Measurements from ENCODE around the gene EEF1AKMT1.
A peak's percentile ranks its signal among the peaks of the same experiment; 100 is the strongest.

EEF1AKMT1 gene

DNA sequence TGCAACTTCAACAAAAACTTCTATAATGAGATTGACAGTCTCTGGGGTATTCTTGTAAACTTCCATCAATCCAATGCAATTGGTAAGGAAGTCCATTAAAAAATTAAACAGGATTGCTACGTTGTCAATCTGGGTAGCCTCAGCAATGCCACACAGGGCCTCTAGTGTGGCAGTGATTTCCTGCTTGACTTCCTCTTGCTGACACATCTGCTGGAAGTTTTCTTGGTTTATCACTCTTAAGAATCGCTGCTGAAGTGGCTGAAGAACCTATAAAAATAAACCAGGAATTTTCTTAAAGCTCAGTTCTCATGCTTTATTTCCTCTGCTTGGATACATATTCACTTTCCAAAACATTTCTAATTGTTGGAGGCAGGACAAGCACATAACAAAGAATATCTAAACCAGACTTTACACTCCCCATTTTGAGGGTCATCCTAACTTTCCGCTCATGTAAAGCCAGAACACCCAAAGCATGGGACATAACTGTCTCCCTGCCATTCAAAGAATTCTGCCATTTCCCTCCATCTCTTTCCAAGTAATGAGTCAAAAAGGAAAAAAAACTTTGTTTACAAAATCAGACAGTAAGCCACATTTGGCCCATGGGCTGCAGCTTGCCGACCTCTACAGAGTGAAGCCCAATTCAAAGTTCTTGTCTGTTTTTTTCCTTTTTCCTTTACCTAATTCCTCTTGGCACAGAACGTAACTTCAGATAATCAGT lies 23.2 kb upstream of the EEF1AKMT1 start:
- TF ChIP-seq GATA2 (IDR thresholded peaks at IDR 0.05; ENCODE audit: low read depth, low read length): no peak
- TF ChIP-seq GATA3 (IDR thresholded peaks at IDR 0.05; ENCODE audit: low read depth, low read length): no peak

DNA sequence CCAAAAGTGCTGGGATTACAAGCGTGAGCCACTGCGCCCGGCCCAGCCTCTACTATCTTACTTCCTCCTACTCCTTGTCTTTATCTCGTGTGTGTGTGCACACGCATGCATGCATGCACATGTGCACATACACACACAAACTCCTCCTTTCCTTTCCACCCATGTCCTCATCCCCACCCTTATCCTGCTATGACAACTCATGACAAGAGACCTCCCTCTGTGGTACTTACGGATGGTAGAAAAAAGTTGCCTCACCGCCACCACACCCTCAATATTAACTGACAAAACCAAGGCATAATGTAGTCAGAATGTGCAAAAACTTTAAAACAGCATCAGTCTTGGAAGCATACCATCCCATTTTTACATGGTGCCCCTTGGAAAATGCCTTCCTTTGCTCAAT lies 15.9 kb upstream of the EEF1AKMT1 start:
- TF ChIP-seq GATA3 (IDR thresholded peaks at IDR 0.05; ENCODE audit: low read depth, low read length) (no peak), GATA2 (IDR thresholded peaks at IDR 0.05; ENCODE audit: low read depth, low read length) (no peak)

DNA sequence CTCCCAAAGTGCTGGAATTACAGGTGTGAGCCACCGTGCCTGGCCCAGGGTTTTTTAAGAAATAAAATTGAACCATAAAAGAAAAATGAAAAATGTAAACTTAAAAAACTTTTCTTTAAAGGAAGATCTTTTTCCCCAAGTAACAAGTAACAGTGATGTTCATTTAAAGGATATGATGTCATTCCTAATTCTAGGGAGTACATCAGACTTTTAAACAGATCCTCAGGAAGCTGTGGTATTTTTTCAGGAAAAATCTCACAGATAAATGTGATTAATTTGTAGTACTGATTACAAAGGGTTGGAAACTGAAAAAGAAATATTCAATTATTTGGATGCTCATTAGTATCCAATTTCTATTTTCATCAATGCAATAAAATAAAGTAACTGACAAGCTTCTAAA lies 14.6 kb upstream of the EEF1AKMT1 start:
- TF ChIP-seq GATA3 (IDR thresholded peaks at IDR 0.05; ENCODE audit: low read depth, low read length): no peak
- no peak for TF ChIP-seq GATA2 (IDR thresholded peaks at IDR 0.05; ENCODE audit: low read depth, low read length)

DNA sequence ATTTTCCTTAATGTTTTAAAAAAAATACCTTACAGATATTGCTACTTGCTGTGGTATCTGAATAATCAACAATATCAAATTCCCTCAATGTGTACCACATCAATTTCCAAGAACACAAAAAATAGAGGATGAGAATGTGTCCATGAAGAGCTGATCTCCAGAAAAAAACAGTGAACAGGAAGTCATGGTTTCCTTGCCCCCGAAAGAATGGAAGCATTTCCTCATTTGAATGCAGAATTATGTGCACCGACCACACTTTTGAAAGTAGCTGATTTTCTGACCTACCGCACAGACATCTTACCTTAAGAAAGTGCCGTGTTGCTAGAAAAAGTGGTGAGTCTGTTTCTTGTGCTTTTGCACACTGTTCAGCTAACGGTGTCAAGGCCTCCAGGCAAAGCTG lies 13.4 kb upstream of the EEF1AKMT1 start:
- TF ChIP-seq GATA3 (IDR thresholded peaks at IDR 0.05; ENCODE audit: low read depth, low read length) (no peak), GATA2 (IDR thresholded peaks at IDR 0.05; ENCODE audit: low read depth, low read length) (no peak)

DNA sequence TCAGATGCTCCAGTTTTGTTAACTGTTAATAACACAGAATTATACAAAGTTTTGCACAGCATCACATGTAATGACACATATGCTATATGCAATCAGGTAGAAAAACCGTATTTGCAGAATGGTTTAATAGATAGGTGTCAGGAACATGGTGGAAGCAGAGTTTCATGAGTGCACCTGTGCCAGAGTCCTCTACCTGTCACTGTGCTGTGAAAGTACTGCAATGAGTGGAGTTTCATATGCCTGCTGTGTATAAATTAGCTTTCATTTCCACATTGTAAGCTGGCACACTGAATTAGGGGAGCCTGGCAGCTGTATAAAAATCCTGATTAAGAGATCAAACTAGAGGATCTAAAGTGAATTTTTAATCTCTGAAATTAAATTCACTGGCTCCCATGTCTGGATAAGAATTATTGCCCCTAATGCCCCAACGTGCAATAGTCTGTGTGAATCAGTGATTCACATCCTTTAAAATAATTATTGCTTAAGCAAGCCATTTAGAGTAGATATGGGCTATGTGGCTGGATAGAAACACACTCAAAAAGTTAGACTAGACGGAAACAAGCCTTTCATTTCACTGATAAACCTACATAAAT lies 8.5 kb upstream of the EEF1AKMT1 start:
- TF ChIP-seq GATA3 (IDR thresholded peaks at IDR 0.05; ENCODE audit: low read depth, low read length): no peak
- peak; percentile 35; the same call in 1 of the 2 replicates for TF ChIP-seq GATA2 (IDR thresholded peaks at IDR 0.05; ENCODE audit: low read depth, low read length)

DNA sequence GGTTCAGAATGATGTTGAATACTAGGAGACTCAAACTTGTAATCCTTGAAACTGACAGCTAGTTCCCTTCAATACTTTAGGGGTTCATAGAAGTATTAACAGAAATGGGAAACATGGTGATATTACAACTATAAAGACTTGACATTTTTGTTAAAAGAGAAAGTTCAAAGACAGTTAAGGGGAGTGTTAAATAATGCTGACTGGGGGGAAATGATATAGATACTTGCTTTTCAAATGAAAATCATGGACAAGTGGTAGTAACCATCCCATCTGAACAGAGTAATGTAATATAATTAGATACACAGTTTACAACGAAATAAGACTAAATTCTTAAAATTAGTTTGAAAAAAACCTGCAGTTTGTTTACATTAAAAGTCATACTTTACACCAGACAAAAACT lies 6.6 kb upstream of the EEF1AKMT1 start:
- TF ChIP-seq GATA2 (IDR thresholded peaks at IDR 0.05; ENCODE audit: low read depth, low read length) (no peak), GATA3 (IDR thresholded peaks at IDR 0.05; ENCODE audit: low read depth, low read length) (no peak)

DNA sequence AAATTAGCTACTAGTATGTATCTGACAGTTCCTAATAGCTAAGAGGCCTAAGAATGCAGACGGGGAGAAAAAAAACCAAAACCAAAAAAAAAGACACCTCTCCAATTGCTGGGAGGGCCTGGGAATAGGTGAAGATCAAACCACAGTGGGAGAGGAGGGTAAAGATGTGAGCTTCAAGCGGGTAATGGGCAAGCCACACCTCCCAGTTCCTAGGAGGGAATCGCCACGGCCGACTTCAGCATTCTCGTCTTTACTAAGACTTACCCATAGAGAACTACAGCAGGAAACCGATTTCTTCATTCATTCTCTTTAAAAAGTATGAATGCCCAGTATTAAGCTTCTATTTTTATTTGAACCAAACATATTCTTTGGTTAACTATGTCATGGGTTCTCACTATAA lies 5.6 kb upstream of the EEF1AKMT1 start:
- TF ChIP-seq GATA2 (IDR thresholded peaks at IDR 0.05; ENCODE audit: low read depth, low read length): no peak
- no peak for TF ChIP-seq GATA3 (IDR thresholded peaks at IDR 0.05; ENCODE audit: low read depth, low read length)

DNA sequence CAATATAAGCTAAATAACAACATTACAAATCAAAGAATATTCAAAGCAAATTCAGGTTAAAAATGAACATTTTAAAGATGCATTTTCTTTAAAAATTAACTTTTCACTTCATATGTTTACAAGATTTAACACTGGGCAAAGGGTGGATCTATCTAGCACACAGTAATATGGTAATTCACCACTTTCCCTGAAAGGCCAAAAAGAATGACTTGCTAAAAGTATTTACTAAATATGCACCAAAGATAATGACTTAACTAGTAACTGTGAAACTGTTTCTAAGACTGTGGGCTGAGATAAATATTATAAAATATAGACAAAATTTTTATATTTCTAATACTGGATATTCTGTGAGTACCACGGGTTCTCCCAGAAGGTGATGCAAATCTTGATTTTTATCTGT lies 4.5 kb upstream of the EEF1AKMT1 start:
- no peak for TF ChIP-seq GATA3 (IDR thresholded peaks at IDR 0.05; ENCODE audit: low read depth, low read length)
- TF ChIP-seq GATA2 (IDR thresholded peaks at IDR 0.05; ENCODE audit: low read depth, low read length): no peak

DNA sequence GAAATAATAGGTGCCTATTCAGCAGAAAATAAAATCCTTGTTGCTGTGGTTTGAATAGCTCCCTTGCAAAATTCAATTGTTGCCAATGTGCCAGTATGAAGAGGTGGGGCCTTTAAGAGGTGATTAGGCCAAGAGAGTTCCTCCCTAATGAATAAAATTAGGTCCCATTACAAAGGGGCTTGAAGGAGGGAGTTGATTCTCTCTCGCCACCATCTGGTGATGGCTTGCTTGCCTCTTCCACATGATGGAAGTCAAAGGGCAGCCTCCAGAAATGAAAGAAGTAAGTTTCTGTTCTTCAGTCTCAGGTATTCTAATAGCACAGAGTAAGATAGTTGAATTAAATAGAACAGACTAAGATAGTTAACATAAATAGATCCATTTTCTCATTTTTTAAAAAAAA lies 3.0 kb upstream of the EEF1AKMT1 start:
- TF ChIP-seq GATA3 (IDR thresholded peaks at IDR 0.05; ENCODE audit: low read depth, low read length) (no peak), GATA2 (IDR thresholded peaks at IDR 0.05; ENCODE audit: low read depth, low read length) (no peak)

DNA sequence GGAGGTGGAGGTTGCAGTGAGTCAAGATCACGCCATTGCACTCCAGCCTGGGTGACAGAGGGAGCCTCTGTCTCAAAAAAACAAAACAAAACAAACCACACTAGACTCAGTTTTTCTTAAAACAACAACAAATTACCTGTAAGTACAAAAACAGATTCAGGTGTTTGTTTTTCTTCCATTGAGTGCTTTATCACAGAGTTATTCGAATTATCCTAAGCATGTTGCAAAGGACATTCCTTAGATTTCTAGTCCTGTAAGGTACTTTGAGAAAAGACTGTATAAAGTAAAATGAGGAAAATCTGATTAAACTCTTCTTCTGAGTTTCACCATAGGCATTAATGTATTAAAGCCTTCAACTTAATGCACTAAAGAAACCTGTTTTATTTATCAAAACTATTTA lies 2.2 kb upstream of the EEF1AKMT1 start:
- no peak for TF ChIP-seq GATA2 (IDR thresholded peaks at IDR 0.05; ENCODE audit: low read depth, low read length)
- TF ChIP-seq GATA3 (IDR thresholded peaks at IDR 0.05; ENCODE audit: low read depth, low read length): no peak

DNA sequence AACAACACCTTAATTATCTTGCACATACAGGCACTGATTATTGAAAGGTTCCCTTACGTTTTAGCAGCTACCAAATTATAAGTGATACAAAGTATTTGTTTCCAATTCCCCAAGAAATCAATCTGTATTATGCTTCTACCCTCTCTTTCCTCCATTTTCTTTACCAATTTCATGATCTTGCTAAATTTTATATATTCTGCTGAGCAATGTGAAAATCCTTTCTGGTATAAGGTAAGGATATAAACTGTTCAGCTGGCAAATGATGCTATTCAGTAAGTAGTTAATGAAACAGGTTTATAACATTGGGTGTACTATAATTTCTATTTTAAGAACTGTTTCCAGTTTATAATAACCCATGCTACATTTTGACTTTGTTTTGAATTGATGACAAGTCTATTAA lies 985 bp upstream of the EEF1AKMT1 start:
- TF ChIP-seq GATA2 (IDR thresholded peaks at IDR 0.05; ENCODE audit: low read depth, low read length): no peak

DNA sequence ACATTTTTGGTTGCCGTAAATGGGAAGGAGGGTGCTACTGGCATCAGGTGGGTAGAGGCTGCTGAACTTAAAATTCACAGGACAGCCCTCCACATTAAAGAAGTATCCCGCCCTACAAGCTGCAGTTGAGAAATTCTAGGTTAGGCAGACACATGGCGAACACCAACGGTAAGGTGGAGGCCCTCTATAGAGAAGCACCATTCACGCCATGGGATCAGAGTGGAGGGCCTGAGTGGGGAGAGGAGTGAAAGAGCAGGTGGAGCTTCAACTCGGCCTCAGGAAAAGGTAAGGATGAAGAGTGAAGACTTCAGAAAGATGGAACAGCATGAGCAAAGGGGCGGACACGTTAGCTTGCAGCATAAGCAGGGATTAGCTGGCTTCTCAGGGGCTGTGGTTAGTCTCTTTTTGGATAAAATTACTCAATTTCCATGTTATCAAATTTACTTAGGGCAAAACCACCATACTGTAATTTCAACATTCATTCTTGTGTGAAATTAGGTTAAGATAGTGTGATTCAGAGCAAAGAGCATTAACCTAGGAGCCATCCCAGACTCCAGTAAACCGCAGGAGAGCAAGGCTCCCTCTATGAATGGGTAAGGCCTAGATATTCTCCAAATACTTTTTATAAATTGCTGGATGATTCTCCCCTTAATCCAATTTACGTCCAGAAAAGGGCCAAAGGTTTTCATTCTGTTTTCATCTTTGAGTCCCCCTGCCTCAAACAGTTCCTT lies 1.2 kb downstream of the EEF1AKMT1 start:
- TF ChIP-seq GATA2 (IDR thresholded peaks at IDR 0.05; ENCODE audit: low read depth, low read length) (no peak), GATA3 (IDR thresholded peaks at IDR 0.05; ENCODE audit: low read depth, low read length) (no peak)

DNA sequence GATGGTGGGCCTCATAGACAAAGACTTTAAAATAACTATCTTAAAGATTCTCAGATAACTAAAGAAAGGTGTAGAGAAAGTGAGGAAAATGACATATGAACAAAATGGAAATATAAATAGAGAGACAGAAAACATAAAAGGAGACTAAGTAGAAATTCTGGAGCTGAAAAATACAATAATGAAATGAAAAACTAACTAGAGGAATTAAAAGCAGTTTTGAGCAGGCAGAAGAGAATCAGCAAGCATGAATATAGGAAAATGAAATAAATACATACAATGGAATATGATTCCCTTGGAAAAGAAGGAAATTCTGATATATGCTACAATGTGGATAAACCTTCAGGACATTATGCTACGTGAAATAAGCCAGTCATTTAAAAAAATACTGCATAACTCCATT lies 3.9 kb downstream of the EEF1AKMT1 start:
- TF ChIP-seq GATA3 (IDR thresholded peaks at IDR 0.05; ENCODE audit: low read depth, low read length) (no peak), GATA2 (IDR thresholded peaks at IDR 0.05; ENCODE audit: low read depth, low read length) (no peak)

DNA sequence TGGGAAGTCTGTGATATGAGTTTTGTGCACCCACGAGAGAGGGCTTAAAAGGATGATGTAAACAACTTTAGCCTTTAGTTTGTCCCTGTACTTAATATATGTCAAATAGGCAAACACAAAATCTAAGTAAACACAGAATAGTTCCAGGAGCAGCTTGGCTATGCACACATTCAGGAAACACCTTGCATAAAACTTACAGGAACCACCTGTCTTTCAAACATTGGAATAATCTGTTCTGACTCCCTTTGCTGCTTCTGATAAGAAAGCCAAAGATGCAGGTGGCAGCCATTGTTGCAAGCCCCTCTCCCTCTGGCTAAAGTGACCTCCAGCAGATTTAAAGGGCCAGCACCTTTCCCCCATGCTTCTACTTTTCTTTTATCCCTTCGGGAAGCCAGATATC lies 4.7 kb downstream of the EEF1AKMT1 start:
- TF ChIP-seq GATA2 (IDR thresholded peaks at IDR 0.05; ENCODE audit: low read depth, low read length) (no peak), GATA3 (IDR thresholded peaks at IDR 0.05; ENCODE audit: low read depth, low read length) (no peak)
